Transverse colon (tissue), 4 donors: Measurements from ENCODE around the gene STXBP3.

Source experiments
- CTCF ChIP-seq, 5 experiments: fragments of 200-600 bp in 3 of 5; fragments of 450-650 bp in 2 of 5; sonication (generic) in 3 of 5; IDR thresholded peaks; 1 replicate in 2 of 5; 2 replicates in 3 of 5; pipeline ENCODE4 v1.5.1; 2016 to 2017; ENCODE audit warnings: antibody characterized with exemption in 5 of 5, inconsistent platforms in 3 of 5, mild to moderate bottlenecking in 2 of 5, moderate library complexity in 1 of 5
- EP300 ChIP-seq: sonication (generic); formaldehyde crosslinking; IDR thresholded peaks from one replicate; pipeline ENCODE4 v1.6.1; 2017; ENCODE audit warnings: antibody characterized with exemption, low read depth
- POLR2AphosphoS5 ChIP-seq, 3 donors: sonication (generic); formaldehyde crosslinking; IDR thresholded peaks; one replicate each; pipeline ENCODE4 v1.6.1; 2016; ENCODE audit warnings: antibody characterized with exemption in 3 of 3

GRCh38 chr1:108831225-108831624 lies 84.8 kb downstream of the STXBP3 start:
- TF ChIP-seq CTCF (IDR thresholded peaks at IDR 0.05) (no peak), POLR2AphosphoS5 (IDR thresholded peaks at IDR 0.05) (peak in 2 of 3 donors; percentile 29 to 45), EP300 (no peak)
